ENCODE data around the gene HIGD2B. TPM values are rescaled to one million over a fixed set of nuclear protein-coding genes. Genes with fewer than 3 reads are reported as not detected.
"Not testable (repeated sequence)": the region's sequence is repeated elsewhere in the genome, so short reads cannot be mapped to it uniquely, and the experiment has no call there.

Gene HIGD2B
- total RNA-seq, 2 donors from 2014 or later: not detected

GRCh38 chr15:72671525-72671924, 14.5 kb downstream of the HIGD2B start:
- H3K4me3 ChIP-seq (ENCODE audit: low read length): no peak overlapping the region
- no peaks in the 10 kb centered on the region for H3K27me3 ChIP-seq (ENCODE audit: control insufficient read depth, insufficient read depth, low read length, poor library complexity, severe bottlenecking)
- DNase-seq: no peak
- Mint-ChIP-seq H3K36me3 (ENCODE audit: low read depth) (no peaks in the 10 kb centered on the region), H3K27ac (no peak overlapping the region), H3K9me3 (no peaks in the 10 kb centered on the region), H3K27me3 (ENCODE audit: insufficient read depth) (no peaks in the 10 kb centered on the region), H3K4me3 (no peak overlapping the region), H3K4me1 (peaks cover 11% of the 10 kb centered on the region)
- H3K36me3 ChIP-seq (ENCODE audit: control insufficient read depth, insufficient read depth, low read length): no peaks in the 10 kb centered on the region
- TF ChIP-seq, protein P1, sequence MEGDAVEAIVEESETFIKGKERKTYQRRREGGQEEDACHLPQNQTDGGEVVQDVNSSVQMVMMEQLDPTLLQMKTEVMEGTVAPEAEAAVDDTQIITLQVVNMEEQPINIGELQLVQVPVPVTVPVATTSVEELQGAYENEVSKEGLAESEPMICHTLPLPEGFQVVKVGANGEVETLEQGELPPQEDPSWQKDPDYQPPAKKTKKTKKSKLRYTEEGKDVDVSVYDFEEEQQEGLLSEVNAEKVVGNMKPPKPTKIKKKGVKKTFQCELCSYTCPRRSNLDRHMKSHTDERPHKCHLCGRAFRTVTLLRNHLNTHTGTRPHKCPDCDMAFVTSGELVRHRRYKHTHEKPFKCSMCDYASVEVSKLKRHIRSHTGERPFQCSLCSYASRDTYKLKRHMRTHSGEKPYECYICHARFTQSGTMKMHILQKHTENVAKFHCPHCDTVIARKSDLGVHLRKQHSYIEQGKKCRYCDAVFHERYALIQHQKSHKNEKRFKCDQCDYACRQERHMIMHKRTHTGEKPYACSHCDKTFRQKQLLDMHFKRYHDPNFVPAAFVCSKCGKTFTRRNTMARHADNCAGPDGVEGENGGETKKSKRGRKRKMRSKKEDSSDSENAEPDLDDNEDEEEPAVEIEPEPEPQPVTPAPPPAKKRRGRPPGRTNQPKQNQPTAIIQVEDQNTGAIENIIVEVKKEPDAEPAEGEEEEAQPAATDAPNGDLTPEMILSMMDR (conservative IDR thresholded peaks at IDR 0.05): no peak
- no peaks in the 10 kb centered on the region for H3K9me3 ChIP-seq (ENCODE audit: control insufficient read depth, low read length)
- no peaks in the 10 kb centered on the region for H3K4me1 ChIP-seq (ENCODE audit: control insufficient read depth, insufficient read depth, low read length)
- no peak overlapping the region for H3K27ac ChIP-seq (ENCODE audit: low read depth, low read length)
- 11 to 29% methylated on average over 3 of the region's 3 CpGs for WGBS, 2 experiments (ENCODE audit: insufficient coverage in 1 of 2, insufficient read length in 1 of 2)
- no peak overlapping the region for H3K9ac ChIP-seq (ENCODE audit: extremely low read depth, low read length, poor library complexity, severe bottlenecking)

DNA sequence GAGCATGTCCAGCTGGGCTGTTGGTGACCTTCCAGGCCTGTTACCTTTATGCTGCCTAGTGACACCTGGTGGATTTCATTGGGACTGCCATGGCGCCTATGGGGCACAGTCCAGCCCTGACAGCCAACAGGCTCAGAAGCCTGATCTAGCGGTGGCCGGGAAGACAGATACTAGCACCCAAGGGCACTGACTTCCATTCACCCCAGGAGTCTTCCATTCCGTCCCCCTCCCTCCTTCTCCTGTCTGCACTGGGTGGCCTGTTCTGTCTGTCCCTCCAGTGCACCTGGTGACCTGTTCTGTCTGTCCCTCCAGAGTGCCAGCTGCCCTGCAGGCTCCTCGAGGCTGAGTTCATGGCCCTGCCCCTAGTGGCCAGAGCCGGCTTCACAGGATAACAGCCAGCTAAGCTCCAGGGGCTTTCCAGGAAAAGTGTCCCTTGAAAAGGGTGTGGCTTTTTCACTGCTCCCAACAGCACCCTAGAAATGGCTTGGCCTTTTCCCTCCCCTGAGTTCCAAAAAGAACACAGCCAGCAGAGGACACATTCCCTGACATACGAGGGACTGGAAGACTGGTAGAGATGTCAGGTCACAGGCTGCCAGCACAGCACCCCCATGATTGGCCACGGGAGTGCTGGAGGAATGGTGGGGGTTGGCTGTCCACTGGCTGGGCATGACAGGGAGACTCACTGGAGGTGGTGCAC, 15.2 kb downstream of the HIGD2B start:
- H3K27me3 Mint-ChIP-seq (ENCODE audit: insufficient read depth); H3K27ac ChIP-seq (ENCODE audit: low read depth, low read length); H3K9ac ChIP-seq (ENCODE audit: extremely low read depth, low read length, poor library complexity, severe bottlenecking); H3K9me3 Mint-ChIP-seq; H3K27me3 ChIP-seq (ENCODE audit: control insufficient read depth, insufficient read depth, low read length, poor library complexity, severe bottlenecking); H3K9me3 ChIP-seq (ENCODE audit: control insufficient read depth, low read length); H3K36me3 ChIP-seq (ENCODE audit: control insufficient read depth, insufficient read depth, low read length); H3K4me1 ChIP-seq (ENCODE audit: control insufficient read depth, insufficient read depth, low read length); H3K36me3 Mint-ChIP-seq (ENCODE audit: low read depth): not testable (repeated sequence)
- peaks cover 11% of the 10 kb centered on the region for H3K4me1 Mint-ChIP-seq
- TF ChIP-seq, protein P1 (conservative IDR thresholded peaks at IDR 0.05): peak; percentile 78
- peak overlapping the region; percentile 85 for H3K27ac Mint-ChIP-seq
- WGBS, 2 experiments (ENCODE audit: insufficient coverage in 1 of 2, insufficient read length in 1 of 2): 0 to 13% methylated on average over 2 to 8 of the region's 8 CpGs
- H3K4me3 Mint-ChIP-seq: peak overlapping the region; percentile 55
- peak overlapping the region; percentile 67 for H3K4me3 ChIP-seq (ENCODE audit: low read length)
- peak; percentile 98 for DNase-seq

- H3K27me3 Mint-ChIP-seq (ENCODE audit: insufficient read depth); H3K36me3 Mint-ChIP-seq (ENCODE audit: low read depth); H3K27me3 ChIP-seq (ENCODE audit: control insufficient read depth, insufficient read depth, low read length, poor library complexity, severe bottlenecking); H3K27ac Mint-ChIP-seq; H3K4me3 Mint-ChIP-seq; H3K9me3 ChIP-seq (ENCODE audit: control insufficient read depth, low read length); DNase-seq; H3K9ac ChIP-seq (ENCODE audit: extremely low read depth, low read length, poor library complexity, severe bottlenecking); H3K4me3 ChIP-seq (ENCODE audit: low read length); H3K9me3 Mint-ChIP-seq; H3K4me1 ChIP-seq (ENCODE audit: control insufficient read depth, insufficient read depth, low read length); H3K36me3 ChIP-seq (ENCODE audit: control insufficient read depth, insufficient read depth, low read length); H3K27ac ChIP-seq (ENCODE audit: low read depth, low read length): not testable (repeated sequence)
- 100% methylated on average over 2 of the region's 6 CpGs; no CpG with 5 or more reads in 1 of the 2 experiments for WGBS, 2 experiments (ENCODE audit: insufficient coverage in 1 of 2, insufficient read length in 1 of 2)
- peaks cover 11% of the 10 kb centered on the region for H3K4me1 Mint-ChIP-seq
Observed at GRCh38 chr15:72669803-72670202, 16.2 kb downstream of the HIGD2B start.

DNA sequence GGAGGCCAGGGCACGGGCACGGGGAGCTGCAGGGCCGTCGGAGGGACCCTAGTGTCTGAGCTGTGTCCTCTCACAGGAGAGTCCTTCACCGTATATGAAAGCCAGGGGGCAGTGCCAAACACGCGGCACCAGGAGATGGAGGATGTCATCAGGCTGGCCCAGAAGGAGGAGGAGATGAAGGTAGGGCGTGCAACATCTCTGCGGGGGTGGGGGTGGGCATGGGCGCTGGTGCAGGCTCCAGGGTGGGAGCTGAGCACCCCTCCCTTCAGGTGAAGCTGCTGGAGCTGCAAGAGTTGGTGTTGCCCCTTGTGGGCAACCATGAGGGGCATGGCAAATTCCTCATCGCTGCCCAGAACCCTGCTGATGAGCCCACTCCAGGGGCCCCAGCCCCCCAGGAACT, 20.3 kb downstream of the HIGD2B start:
- H3K27ac ChIP-seq (ENCODE audit: low read depth, low read length); H3K4me3 ChIP-seq (ENCODE audit: low read length); H3K27ac Mint-ChIP-seq; DNase-seq; H3K4me3 Mint-ChIP-seq; H3K4me1 Mint-ChIP-seq; H3K27me3 Mint-ChIP-seq (ENCODE audit: insufficient read depth); H3K27me3 ChIP-seq (ENCODE audit: control insufficient read depth, insufficient read depth, low read length, poor library complexity, severe bottlenecking); H3K9ac ChIP-seq (ENCODE audit: extremely low read depth, low read length, poor library complexity, severe bottlenecking); H3K9me3 Mint-ChIP-seq; H3K4me1 ChIP-seq (ENCODE audit: control insufficient read depth, insufficient read depth, low read length); H3K9me3 ChIP-seq (ENCODE audit: control insufficient read depth, low read length); H3K36me3 Mint-ChIP-seq (ENCODE audit: low read depth); H3K36me3 ChIP-seq (ENCODE audit: control insufficient read depth, insufficient read depth, low read length): not testable (repeated sequence)
- 100% methylated on average over 3 of the region's 11 CpGs; no CpG with 5 or more reads in 1 of the 2 experiments for WGBS, 2 experiments (ENCODE audit: insufficient coverage in 1 of 2, insufficient read length in 1 of 2)

All from endodermal cell (in vitro differentiated cells).